ENCODE results near the gene CLIP2.

The CLIP2 gene

DNA sequence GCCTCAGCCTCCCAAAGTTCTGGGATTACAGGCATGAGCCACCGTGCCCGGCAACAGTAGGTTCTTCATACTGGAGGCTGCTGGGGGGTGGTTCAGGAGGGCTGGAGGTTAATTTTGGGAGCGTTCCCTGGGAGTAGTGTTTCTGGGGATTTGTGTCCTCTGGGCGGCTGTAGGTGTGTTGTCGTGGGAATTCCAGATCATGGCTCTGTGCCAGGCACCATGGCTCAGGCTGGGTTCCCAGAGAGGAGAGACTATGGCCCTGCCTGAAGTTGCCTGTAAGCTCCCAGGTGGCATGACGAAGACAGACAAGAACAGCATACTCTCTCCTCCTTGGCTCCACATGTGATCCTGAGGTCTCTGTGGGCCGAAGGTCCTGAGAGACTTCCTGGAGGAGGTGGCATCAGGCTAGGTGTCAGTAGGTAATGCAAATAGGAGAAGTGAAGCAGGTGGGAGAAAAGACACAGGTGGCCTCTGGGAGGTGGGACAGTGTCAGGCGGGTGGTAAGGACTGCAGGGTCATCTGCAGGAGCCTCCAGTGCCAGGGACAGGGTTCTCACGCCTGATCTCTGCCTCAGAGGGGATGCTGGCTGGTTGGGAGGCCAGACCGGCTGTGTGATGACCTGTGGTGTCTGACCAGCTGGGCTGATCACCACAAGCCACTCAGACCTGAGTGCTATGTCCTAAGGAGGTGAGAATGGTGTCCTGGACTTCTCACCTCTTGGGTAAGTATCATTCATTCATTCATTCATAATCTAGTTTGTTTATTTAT, 18.7 kb downstream of the CLIP2 start:
- 0 out of 2 replicates have a peak, but pooled peaks have one; percentile 16 for TF ChIP-seq NFIC (IDR thresholded peaks at IDR 0.05)
- TF ChIP-seq YY1 (IDR thresholded peaks at IDR 0.05; ENCODE audit: low read depth): no peak

DNA sequence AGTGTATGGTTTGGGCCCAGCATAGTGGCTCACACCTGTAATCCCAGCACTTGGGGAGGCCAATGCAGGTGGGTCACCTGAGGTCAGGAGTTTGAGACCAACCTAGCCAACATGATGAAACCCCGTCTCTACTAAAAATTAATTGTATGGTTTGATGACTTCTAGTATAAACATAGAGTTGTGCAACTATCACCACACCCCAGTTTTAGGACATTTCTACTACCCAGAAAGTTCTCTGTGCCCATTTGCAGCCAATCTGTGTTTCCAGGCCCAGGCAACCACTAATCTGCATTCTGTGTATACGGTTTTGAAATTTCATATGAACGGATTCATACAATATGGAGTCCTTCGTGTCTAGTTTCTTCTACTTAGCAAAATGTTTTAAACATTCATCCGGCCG, 20.0 kb downstream of the CLIP2 start:
- TF ChIP-seq, protein P1, sequence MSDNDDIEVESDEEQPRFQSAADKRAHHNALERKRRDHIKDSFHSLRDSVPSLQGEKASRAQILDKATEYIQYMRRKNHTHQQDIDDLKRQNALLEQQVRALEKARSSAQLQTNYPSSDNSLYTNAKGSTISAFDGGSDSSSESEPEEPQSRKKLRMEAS (IDR thresholded peaks at IDR 0.05): no peak
- no peak for TF ChIP-seq ZBTB7A (IDR thresholded peaks at IDR 0.05; ENCODE audit: low read depth)
- no peak for TF ChIP-seq RAD21 (IDR thresholded peaks at IDR 0.05; ENCODE audit: low read depth)

DNA sequence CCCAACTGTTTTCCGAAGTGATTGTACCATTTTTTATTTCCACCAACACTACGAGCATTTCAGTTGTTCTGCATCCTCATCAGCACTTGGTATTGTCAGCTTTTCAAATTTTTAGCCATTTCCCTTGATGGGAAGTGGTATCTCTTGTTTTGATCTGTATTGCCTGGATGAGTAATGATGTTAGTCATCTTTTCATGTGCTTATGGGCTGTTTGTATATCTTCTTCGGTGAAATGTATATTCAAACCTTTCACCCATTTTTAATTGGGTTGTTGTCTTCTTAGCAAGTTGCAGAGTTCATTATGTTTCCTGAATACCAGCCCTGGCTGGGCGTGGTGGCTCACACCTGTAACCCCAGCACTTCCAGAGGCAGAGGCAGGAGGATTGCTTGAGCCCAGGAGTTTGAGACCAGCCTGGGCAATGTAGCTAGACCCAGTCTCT, 22.1 kb downstream of the CLIP2 start:
- TF ChIP-seq TCF12 (IDR thresholded peaks at IDR 0.05; ENCODE audit: low read depth) (no peak), CREB1 (IDR thresholded peaks at IDR 0.05; ENCODE audit: low read depth) (no peak), TAF1 (IDR thresholded peaks at IDR 0.05; ENCODE audit: low read depth) (no peak), ZBTB7A (IDR thresholded peaks at IDR 0.05; ENCODE audit: low read depth) (no peak), FOXM1 (IDR thresholded peaks at IDR 0.05; ENCODE audit: borderline replicate concordance, low read depth) (no peak), EGR1 (IDR thresholded peaks at IDR 0.05) (no peak), YY1 (IDR thresholded peaks at IDR 0.05; ENCODE audit: low read depth) (no peak)
- TF ChIP-seq, protein P1 (IDR thresholded peaks at IDR 0.05): no peak
- TF ChIP-seq, protein P2, sequence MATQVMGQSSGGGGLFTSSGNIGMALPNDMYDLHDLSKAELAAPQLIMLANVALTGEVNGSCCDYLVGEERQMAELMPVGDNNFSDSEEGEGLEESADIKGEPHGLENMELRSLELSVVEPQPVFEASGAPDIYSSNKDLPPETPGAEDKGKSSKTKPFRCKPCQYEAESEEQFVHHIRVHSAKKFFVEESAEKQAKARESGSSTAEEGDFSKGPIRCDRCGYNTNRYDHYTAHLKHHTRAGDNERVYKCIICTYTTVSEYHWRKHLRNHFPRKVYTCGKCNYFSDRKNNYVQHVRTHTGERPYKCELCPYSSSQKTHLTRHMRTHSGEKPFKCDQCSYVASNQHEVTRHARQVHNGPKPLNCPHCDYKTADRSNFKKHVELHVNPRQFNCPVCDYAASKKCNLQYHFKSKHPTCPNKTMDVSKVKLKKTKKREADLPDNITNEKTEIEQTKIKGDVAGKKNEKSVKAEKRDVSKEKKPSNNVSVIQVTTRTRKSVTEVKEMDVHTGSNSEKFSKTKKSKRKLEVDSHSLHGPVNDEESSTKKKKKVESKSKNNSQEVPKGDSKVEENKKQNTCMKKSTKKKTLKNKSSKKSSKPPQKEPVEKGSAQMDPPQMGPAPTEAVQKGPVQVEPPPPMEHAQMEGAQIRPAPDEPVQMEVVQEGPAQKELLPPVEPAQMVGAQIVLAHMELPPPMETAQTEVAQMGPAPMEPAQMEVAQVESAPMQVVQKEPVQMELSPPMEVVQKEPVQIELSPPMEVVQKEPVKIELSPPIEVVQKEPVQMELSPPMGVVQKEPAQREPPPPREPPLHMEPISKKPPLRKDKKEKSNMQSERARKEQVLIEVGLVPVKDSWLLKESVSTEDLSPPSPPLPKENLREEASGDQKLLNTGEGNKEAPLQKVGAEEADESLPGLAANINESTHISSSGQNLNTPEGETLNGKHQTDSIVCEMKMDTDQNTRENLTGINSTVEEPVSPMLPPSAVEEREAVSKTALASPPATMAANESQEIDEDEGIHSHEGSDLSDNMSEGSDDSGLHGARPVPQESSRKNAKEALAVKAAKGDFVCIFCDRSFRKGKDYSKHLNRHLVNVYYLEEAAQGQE (IDR thresholded peaks at IDR 0.05; ENCODE audit: low read depth): no peak

DNA sequence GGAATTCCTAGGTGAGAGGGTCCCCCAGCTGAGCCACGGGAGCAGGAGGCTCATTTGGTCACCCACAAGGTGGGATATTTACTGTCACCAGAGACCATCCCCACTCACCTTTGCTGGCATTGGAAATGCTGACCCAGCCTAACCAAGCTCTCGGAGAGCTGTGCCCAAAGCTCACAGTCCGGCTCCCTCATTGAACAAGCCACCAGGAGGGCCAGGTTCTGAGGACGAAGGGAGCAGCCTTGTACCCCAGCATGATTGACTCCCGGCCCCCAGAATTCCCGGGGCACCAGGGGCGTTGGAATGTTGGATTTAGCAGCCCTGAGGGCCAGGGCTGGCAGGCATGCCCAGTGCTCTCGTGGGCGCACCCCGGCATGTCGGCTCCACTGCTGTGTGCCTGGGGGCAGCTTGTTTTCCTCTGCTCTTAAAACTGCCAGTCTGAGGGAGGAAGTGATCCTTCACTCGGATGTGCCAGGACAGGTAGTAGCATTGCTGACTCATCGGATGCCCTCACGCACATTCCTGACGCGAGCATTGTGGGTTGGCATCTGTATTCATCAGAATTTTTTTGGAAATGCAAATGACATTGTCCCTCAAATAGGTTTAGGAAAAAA, 23.3 kb downstream of the CLIP2 start:
- no peak for TF ChIP-seq EP300 (IDR thresholded peaks at IDR 0.05; ENCODE audit: borderline replicate concordance)
- TF ChIP-seq, protein P1 (IDR thresholded peaks at IDR 0.05): no peak
- TF ChIP-seq NFIC (IDR thresholded peaks at IDR 0.05): no peak
- TF ChIP-seq TEAD4 (IDR thresholded peaks at IDR 0.05): no peak

DNA sequence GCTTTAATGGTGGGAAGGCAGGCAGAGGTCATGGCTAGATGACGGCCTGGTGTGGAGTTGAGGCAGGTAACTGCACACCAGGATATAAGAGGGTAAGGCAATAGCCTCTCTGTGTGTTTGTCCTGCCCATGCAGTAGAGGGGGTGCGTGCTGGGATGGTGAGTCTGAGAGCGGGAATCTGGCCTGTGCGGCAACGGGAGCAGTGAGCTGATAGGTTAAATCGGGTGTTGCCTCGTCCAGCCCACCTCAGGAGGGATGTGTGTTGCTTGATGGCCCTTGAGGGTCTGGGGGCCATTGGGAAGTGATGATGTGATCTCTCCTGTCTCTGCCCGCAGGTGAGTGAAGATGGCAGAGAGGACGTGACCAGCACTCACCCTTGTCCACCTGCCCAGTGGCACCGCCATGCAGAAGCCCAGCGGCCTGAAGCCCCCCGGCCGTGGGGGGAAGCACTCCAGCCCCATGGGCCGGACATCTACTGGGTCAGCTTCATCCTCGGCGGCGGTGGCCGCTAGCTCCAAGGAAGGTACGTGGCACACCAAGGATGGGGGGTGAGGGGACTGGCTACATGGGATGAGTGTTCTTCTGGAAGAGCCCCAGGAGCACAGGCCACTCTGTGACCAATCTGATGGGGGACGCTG, 28.1 kb downstream of the CLIP2 start:
- TF ChIP-seq NFIC (IDR thresholded peaks at IDR 0.05): no peak
- TF ChIP-seq, protein P1 (IDR thresholded peaks at IDR 0.05): no peak

DNA sequence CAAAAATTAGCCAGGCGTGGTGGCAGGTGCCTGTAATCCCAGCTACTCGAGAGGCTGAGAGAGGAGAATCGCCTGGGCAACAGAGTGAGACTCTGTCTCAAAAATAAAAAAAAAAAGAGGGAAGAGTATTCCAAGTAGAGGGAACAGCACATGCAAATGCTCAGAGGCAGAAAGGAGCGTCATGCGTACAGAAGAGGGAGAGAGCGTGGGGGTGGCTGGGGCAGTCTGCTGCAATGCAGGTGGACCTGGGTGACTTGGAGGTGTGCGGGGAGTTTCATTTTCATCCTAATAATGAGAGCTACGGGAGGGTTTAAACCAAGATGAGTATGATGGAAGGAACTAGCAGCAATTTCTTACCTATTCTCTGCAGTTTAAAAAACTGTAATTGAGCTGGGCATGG, 28.8 kb downstream of the CLIP2 start:
- TF ChIP-seq, protein P3, sequence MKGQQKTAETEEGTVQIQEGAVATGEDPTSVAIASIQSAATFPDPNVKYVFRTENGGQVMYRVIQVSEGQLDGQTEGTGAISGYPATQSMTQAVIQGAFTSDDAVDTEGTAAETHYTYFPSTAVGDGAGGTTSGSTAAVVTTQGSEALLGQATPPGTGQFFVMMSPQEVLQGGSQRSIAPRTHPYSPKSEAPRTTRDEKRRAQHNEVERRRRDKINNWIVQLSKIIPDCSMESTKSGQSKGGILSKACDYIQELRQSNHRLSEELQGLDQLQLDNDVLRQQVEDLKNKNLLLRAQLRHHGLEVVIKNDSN (IDR thresholded peaks at IDR 0.05): no peak
- TF ChIP-seq NFIC (IDR thresholded peaks at IDR 0.05) (no peak), YY1 (IDR thresholded peaks at IDR 0.05; ENCODE audit: low read depth) (no peak), TEAD4 (IDR thresholded peaks at IDR 0.05) (no peak), EP300 (IDR thresholded peaks at IDR 0.05; ENCODE audit: borderline replicate concordance) (no peak), CEBPB (IDR thresholded peaks at IDR 0.05) (no peak), TAF1 (IDR thresholded peaks at IDR 0.05; ENCODE audit: low read depth) (no peak), EGR1 (IDR thresholded peaks at IDR 0.05) (no peak)
- TF ChIP-seq, protein P1 (IDR thresholded peaks at IDR 0.05): no peak

DNA sequence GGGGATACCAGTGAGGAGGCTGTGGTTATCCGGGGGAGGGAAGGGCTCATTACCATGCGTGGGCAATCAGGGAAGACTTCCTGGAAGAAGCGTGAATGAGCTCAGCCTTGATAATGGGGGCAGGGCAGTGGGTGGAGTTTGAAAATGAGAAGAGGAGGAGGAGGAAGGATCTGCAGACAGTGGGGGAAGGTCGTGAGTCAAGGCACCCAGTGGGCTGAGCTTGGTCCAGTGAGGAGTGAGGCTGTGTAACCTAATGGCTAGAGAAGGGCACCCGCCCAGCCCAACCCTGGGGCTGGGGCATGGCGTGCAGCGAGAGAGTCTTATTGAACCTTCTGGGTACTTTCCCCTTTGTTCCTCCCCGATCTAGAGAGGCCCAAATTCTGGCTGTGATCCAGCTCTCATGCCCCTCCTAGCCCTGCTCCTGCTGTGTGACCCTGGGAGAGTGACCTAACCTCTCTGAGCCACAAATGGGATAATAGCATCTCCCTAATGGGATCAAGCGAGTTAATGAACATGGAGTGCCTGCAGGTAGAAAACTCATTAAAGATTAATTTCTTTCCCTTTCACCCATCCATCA, 31.5 kb downstream of the CLIP2 start:
- TF ChIP-seq NFIC (IDR thresholded peaks at IDR 0.05) (no peak), ZBTB7A (IDR thresholded peaks at IDR 0.05; ENCODE audit: low read depth) (no peak), TAF1 (IDR thresholded peaks at IDR 0.05; ENCODE audit: low read depth) (no peak), TEAD4 (IDR thresholded peaks at IDR 0.05) (no peak), FOXM1 (IDR thresholded peaks at IDR 0.05; ENCODE audit: borderline replicate concordance, low read depth) (no peak), EP300 (IDR thresholded peaks at IDR 0.05; ENCODE audit: borderline replicate concordance) (no peak), YY1 (IDR thresholded peaks at IDR 0.05; ENCODE audit: low read depth) (no peak), RAD21 (IDR thresholded peaks at IDR 0.05; ENCODE audit: low read depth) (no peak), EGR1 (IDR thresholded peaks at IDR 0.05) (no peak), CREB1 (IDR thresholded peaks at IDR 0.05; ENCODE audit: low read depth) (no peak), CEBPB (IDR thresholded peaks at IDR 0.05) (no peak), TCF12 (IDR thresholded peaks at IDR 0.05; ENCODE audit: low read depth) (no peak)
- TF ChIP-seq, protein P2 (IDR thresholded peaks at IDR 0.05; ENCODE audit: low read depth): no peak
- TF ChIP-seq, protein P1 (IDR thresholded peaks at IDR 0.05): no peak
- TF ChIP-seq, protein P3 (IDR thresholded peaks at IDR 0.05): no peak
